ENCODE results near the gene INPP4B.

Gene INPP4B

GRCh38 chr4:142698552-142698951 lies 147.5 kb downstream of the INPP4B start:
- H3K36me3 ChIP-seq (ENCODE audit: insufficient read depth) = no peaks in the 10 kb centered on the region
- H3K4me3 ChIP-seq (IDR thresholded peaks at IDR 0.05; ENCODE audit: insufficient read depth, low read depth, low read length) = no peak overlapping the region
- H3K27ac ChIP-seq = no peak overlapping the region
- TF ChIP-seq CTCF (conservative IDR thresholded peaks at IDR 0.05; ENCODE audit: low read depth, low read length) = no peak
- no peak overlapping the region for H3K4me2 ChIP-seq
- no peak overlapping the region for H2AFZ ChIP-seq (ENCODE audit: low read depth)
- no peaks in the 10 kb centered on the region for H3K4me1 ChIP-seq (ENCODE audit: low read depth, poor library complexity, severe bottlenecking)
- H3K9ac ChIP-seq = no peak overlapping the region
- H3K79me2 ChIP-seq (ENCODE audit: insufficient read depth, low read depth) = no peaks in the 10 kb centered on the region
- H4K20me1 ChIP-seq (ENCODE audit: insufficient read depth) = no peaks in the 10 kb centered on the region
- no peaks in the 10 kb centered on the region for H3K27me3 ChIP-seq (ENCODE audit: insufficient read depth, low read depth)

- H2AFZ ChIP-seq (ENCODE audit: low read depth) = no peak overlapping the region
- no peak for TF ChIP-seq CTCF (conservative IDR thresholded peaks at IDR 0.05; ENCODE audit: low read depth, low read length)
- H3K4me1 ChIP-seq (ENCODE audit: low read depth, poor library complexity, severe bottlenecking) = no peaks in the 10 kb centered on the region
- H3K27me3 ChIP-seq (ENCODE audit: insufficient read depth, low read depth) = no peaks in the 10 kb centered on the region
- H3K27ac ChIP-seq = no peak overlapping the region
- H3K4me2 ChIP-seq = no peak overlapping the region
- no peaks in the 10 kb centered on the region for H3K79me2 ChIP-seq (ENCODE audit: insufficient read depth, low read depth)
- no peak overlapping the region for H3K9ac ChIP-seq
- no peak overlapping the region for H3K4me3 ChIP-seq (IDR thresholded peaks at IDR 0.05; ENCODE audit: insufficient read depth, low read depth, low read length)
- no peaks in the 10 kb centered on the region for H3K36me3 ChIP-seq (ENCODE audit: insufficient read depth)
- no peaks in the 10 kb centered on the region for H4K20me1 ChIP-seq (ENCODE audit: insufficient read depth)
Observed at GRCh38 chr4:142697928-142698327, 148.2 kb downstream of the INPP4B start.

GRCh38 chr4:142697320-142697719 lies 148.8 kb downstream of the INPP4B start:
- no peak overlapping the region for H3K9ac ChIP-seq
- H2AFZ ChIP-seq (ENCODE audit: low read depth) = no peak overlapping the region
- no peaks in the 10 kb centered on the region for H3K27me3 ChIP-seq (ENCODE audit: insufficient read depth, low read depth)
- H3K27ac ChIP-seq = no peak overlapping the region
- H3K4me3 ChIP-seq (IDR thresholded peaks at IDR 0.05; ENCODE audit: insufficient read depth, low read depth, low read length) = no peak overlapping the region
- no peaks in the 10 kb centered on the region for H4K20me1 ChIP-seq (ENCODE audit: insufficient read depth)
- H3K79me2 ChIP-seq (ENCODE audit: insufficient read depth, low read depth) = no peaks in the 10 kb centered on the region
- TF ChIP-seq CTCF (conservative IDR thresholded peaks at IDR 0.05; ENCODE audit: low read depth, low read length) = no peak
- H3K36me3 ChIP-seq (ENCODE audit: insufficient read depth) = no peaks in the 10 kb centered on the region
- H3K4me1 ChIP-seq (ENCODE audit: low read depth, poor library complexity, severe bottlenecking) = no peaks in the 10 kb centered on the region
- no peak overlapping the region for H3K4me2 ChIP-seq

- no peak overlapping the region for H3K9ac ChIP-seq
- H3K27ac ChIP-seq = no peak overlapping the region
- TF ChIP-seq CTCF (conservative IDR thresholded peaks at IDR 0.05; ENCODE audit: low read depth, low read length) = no peak
- H3K4me2 ChIP-seq = no peak overlapping the region
- no peaks in the 10 kb centered on the region for H3K4me1 ChIP-seq (ENCODE audit: low read depth, poor library complexity, severe bottlenecking)
- no peaks in the 10 kb centered on the region for H3K36me3 ChIP-seq (ENCODE audit: insufficient read depth)
- no peaks in the 10 kb centered on the region for H3K27me3 ChIP-seq (ENCODE audit: insufficient read depth, low read depth)
- H2AFZ ChIP-seq (ENCODE audit: low read depth) = no peak overlapping the region
- no peaks in the 10 kb centered on the region for H3K79me2 ChIP-seq (ENCODE audit: insufficient read depth, low read depth)
- H4K20me1 ChIP-seq (ENCODE audit: insufficient read depth) = no peaks in the 10 kb centered on the region
- H3K4me3 ChIP-seq (IDR thresholded peaks at IDR 0.05; ENCODE audit: insufficient read depth, low read depth, low read length) = no peak overlapping the region
Observed at GRCh38 chr4:142696334-142697122, 149.6 kb downstream of the INPP4B start.

Measured in KMS-11 (cell line).